ENCODE measurements around the gene OTULINL.

OTULINL gene

GRCh38 chr5:14577079-14577725 lies 4.4 kb upstream of the OTULINL start:
- DNase-seq (ENCODE audit: low read depth in 2 of 2), result no peak

GRCh38 chr5:14577971-14578370 lies 3.6 kb upstream of the OTULINL start:
- DNase-seq (ENCODE audit: low read depth in 2 of 2), result no peak

GRCh38 chr5:14579246-14579645 lies 2.3 kb upstream of the OTULINL start:
- no peak for DNase-seq (ENCODE audit: low read depth in 2 of 2)

GRCh38 chr5:14579731-14580397 lies 1.7 kb upstream of the OTULINL start:
- DNase-seq (ENCODE audit: low read depth in 2 of 2), result no peak

GRCh38 chr5:14580398-14581034 lies 1.1 kb upstream of the OTULINL start:
- DNase-seq (ENCODE audit: low read depth in 2 of 2), result no peak

GRCh38 chr5:14581891-14582796 lies 552 bp downstream of the OTULINL start:
- no peak for DNase-seq (ENCODE audit: low read depth in 2 of 2)

GRCh38 chr5:14582797-14583137 lies 1.2 kb downstream of the OTULINL start:
- DNase-seq (ENCODE audit: low read depth in 2 of 2), result no peak

- no peak for DNase-seq (ENCODE audit: low read depth in 2 of 2)
These were observed 3.3 kb downstream of the OTULINL start for GRCh38 chr5:14584848-14585247.

GRCh38 chr5:14587150-14587549 lies 5.6 kb downstream of the OTULINL start:
- DNase-seq (ENCODE audit: low read depth in 2 of 2), result no peak

GRCh38 chr5:14588145-14588544 lies 6.6 kb downstream of the OTULINL start:
- DNase-seq (ENCODE audit: low read depth in 2 of 2), result no peak

GRCh38 chr5:14588758-14589543 lies 7.4 kb downstream of the OTULINL start:
- DNase-seq (ENCODE audit: low read depth in 2 of 2), result no peak

GRCh38 chr5:14590949-14591348 lies 9.4 kb downstream of the OTULINL start:
- DNase-seq (ENCODE audit: low read depth in 2 of 2), result no peak

- DNase-seq (ENCODE audit: low read depth in 2 of 2), result no peak
These were observed 10.0 kb downstream of the OTULINL start for GRCh38 chr5:14591548-14591947.

- no peak for DNase-seq (ENCODE audit: low read depth in 2 of 2)
These were observed 11.9 kb downstream of the OTULINL start for GRCh38 chr5:14593326-14594021.

- no peak for DNase-seq (ENCODE audit: low read depth in 2 of 2)
These were observed 12.9 kb downstream of the OTULINL start for GRCh38 chr5:14594378-14595074.

GRCh38 chr5:14595189-14595588 lies 13.6 kb downstream of the OTULINL start:
- DNase-seq (ENCODE audit: low read depth in 2 of 2), result no peak

GRCh38 chr5:14595891-14596290 lies 14.3 kb downstream of the OTULINL start:
- DNase-seq (ENCODE audit: low read depth in 2 of 2), result no peak

GRCh38 chr5:14597080-14597479 lies 15.5 kb downstream of the OTULINL start:
- DNase-seq (ENCODE audit: low read depth in 2 of 2), result no peak

GRCh38 chr5:14598225-14598624 lies 16.6 kb downstream of the OTULINL start:
- no peak for DNase-seq (ENCODE audit: low read depth in 2 of 2)

GRCh38 chr5:14599476-14600127 lies 18.0 kb downstream of the OTULINL start:
- no peak for DNase-seq (ENCODE audit: low read depth in 2 of 2)

Data from fibroblast of skin of left biceps (primary cell).